NCI-H69 (cell line): Measurements from ENCODE around the gene FRMD8.
A peak's percentile ranks its signal among the peaks of the same experiment; 100 is the strongest.

Experiments used
- DNase-seq: peaks from one replicate; lab custom pipeline; 2025; lab: John Stamatoyannopoulos, UW

Gene FRMD8

GRCh38 chr11:65386307-65387140, at the start of gene FRMD8:
FRMD8 (plus strand) TSS chr11:65386637; CDS start chr11:65387037, 400 bp downstream.
- peak; percentile 93 for DNase-seq

- DNase-seq = no peak
These were observed 47.8 kb upstream of the FRMD8 start for GRCh38 chr11:65338676-65339075.

GRCh38 chr11:65340226-65340625, 46.2 kb upstream of the FRMD8 start:
- DNase-seq = no peak

- no peak for DNase-seq
These were observed 44.6 kb upstream of the FRMD8 start for GRCh38 chr11:65341856-65342255.

GRCh38 chr11:65351511-65351910, 34.9 kb upstream of the FRMD8 start:
- DNase-seq = no peak

- DNase-seq = peak; percentile 27
These were observed 33.7 kb upstream of the FRMD8 start for GRCh38 chr11:65352783-65353182.

DNA sequence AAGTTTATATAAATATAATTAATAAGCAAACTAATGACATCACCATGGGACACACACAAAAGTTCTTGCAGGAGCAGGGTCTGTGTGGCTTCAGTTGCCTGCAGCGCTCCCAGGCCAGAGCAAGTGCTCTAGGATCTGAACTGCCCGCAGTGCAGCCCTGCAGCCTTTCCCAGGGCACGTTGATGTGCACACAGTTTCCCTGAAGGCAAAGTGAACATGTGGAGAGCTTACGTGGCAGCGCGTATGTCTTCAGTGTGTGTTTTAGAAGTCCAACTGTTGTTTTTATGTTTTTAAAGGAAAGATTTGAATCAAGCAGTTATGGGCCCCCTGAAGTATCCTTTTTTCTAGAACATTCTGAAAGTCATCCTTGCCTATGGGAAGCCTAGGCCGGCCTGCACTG, 33.1 kb upstream of the FRMD8 start:
- DNase-seq = peak; percentile 17

DNA sequence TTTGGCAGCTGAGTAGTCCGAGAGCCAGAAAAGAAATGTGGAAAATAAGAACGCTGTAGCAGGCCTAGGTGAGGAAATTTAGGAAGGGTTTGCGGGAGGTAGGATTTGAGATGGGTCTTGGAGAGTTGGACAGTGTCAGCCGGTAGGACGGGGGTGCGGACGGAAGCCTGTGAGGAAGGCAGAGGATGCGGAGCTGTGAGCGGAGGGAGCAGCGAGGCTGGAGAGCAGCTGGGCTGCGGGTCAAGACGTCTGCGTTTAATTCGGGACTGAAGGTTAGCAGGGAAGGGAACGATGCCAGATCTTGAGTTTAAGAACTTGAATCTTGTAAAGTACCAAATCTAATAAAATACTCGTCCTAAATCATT, 32.6 kb upstream of the FRMD8 start:
- no peak for DNase-seq

- DNase-seq = peak; percentile 99
These were observed 32.0 kb upstream of the FRMD8 start, which contains the start of gene TIGD3 for GRCh38 chr11:65354265-65355012. TIGD3 (plus strand) TSS chr11:65354751; CDS start chr11:65355809, 1,058 bp downstream.

GRCh38 chr11:65355013-65355775, 31.2 kb upstream of the FRMD8 start:
- DNase-seq = peak; percentile 78

DNA sequence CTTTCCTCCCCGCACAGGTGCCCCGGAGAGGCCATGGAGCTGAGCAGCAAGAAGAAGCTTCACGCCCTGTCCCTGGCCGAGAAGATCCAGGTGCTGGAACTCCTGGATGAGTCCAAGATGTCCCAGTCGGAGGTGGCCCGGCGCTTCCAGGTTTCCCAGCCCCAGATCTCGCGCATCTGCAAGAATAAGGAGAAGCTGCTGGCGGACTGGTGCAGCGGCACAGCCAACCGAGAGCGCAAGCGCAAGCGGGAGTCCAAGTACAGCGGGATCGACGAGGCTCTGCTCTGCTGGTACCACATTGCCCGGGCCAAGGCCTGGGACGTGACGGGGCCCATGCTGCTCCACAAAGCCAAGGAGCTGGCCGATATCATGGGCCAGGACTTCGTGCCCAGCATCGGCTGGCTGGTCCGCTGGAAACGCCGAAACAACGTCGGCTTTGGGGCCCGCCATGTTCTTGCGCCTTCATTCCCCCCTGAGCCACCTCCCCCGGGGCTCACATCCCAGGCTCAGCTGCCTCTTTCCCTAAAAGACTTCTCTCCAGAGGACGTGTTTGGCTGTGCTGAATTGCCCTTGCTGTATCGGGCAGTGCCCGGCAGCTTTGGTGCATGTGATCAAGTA, 30.6 kb upstream of the FRMD8 start:
- peak; percentile 78 for DNase-seq

DNA sequence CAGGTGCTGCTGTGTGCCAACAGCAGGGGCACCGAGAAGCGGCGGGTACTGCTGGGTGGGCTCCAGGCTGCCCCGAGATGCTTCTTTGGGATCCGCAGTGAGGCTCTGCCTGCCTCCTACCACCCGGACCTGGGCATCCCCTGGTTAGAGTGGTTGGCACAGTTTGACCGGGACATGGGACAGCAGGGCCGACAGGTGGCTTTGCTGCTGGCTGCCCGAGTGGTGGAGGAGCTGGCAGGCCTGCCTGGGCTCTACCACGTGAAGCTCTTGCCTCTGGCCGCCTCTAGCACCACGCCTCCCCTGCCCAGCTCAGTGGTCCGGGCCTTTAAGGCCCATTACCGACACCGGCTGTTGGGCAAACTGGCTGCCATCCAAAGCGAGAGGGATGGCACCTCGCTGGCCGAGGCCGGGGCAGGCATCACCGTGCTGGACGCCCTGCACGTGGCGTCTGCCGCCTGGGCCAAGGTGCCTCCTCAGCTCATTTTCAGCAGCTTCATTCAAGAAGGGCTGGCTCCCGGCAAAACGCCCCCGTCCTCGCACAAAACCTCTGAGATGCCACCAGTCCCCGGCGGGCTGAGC, 30.0 kb upstream of the FRMD8 start:
- DNase-seq = no peak

GRCh38 chr11:65357856-65358356, 28.5 kb upstream of the FRMD8 start:
- DNase-seq = no peak

DNA sequence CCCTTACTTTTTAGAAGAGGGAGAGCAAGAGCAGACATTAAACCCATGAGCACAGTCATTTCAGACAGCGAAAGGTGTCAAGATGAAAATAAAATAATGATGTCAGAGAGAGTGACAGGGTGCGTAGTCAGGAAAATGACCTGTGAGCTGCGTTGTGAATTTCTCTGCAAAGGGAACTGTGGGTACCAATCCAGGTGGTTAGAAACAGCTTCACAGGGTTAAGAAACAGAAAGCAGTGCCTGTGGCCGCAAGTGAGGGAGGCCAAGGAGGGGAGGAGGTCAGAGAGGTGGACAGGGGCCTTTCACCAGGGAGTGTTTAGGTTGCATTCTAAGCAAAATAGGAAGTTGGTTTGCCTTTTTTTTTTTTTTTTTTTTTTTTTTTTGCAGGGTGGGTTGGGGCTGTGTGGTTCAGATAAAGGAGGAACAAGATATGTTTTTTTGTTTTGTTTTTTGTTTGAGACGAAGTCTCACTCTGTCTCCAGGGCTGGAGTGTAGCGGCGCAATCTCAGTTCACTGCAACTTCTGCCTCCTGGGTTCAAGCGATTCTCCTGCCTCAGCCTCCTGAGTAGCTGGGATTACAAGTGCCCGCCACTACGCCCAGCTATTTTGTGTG, 24.0 kb upstream of the FRMD8 start:
- DNase-seq = no peak

GRCh38 chr11:65362966-65363365, 23.5 kb upstream of the FRMD8 start:
- DNase-seq = no peak

DNA sequence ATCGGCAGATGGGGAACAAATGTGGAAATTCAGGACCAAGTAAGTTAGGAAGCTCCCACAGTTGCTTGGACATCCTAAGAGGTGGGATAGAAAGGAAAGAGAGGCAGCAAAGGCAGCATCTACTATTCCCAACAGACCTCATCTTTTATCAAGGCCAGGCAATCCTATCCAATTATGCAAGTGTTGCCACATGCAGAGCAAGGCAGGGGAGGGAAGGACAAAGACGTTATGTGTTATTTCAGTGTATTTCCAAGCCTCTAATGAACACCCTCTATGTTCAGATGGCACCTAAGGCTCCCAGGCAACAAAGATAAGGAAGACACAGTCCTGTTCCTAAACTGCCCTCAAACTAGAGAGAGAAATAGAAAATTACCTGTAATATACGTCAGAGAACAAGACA, 22.7 kb upstream of the FRMD8 start:
- peak; percentile 19 for DNase-seq

- DNase-seq = peak; percentile 91
These were observed 20.1 kb upstream of the FRMD8 start for GRCh38 chr11:65366340-65366773.

DNA sequence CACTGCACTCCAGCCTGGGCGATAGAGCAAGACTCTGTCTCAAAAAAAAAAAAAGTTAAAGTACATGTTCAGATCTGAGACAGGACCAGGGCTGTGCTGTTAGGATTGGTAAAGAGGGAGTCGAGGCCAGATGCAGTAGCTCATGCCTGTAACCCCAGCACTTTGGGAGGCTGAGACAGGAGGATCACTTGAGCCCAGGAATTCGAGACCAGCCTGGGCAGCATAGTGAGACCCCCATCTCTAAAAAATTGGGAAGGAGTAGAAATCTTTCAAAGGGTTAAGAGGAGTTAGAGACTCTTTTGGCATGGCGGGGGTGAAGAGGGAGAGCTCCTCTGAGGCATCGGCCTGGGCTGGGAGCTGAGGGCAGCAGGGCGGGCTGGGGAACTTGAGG, 15.8 kb upstream of the FRMD8 start:
- DNase-seq = no peak

DNA sequence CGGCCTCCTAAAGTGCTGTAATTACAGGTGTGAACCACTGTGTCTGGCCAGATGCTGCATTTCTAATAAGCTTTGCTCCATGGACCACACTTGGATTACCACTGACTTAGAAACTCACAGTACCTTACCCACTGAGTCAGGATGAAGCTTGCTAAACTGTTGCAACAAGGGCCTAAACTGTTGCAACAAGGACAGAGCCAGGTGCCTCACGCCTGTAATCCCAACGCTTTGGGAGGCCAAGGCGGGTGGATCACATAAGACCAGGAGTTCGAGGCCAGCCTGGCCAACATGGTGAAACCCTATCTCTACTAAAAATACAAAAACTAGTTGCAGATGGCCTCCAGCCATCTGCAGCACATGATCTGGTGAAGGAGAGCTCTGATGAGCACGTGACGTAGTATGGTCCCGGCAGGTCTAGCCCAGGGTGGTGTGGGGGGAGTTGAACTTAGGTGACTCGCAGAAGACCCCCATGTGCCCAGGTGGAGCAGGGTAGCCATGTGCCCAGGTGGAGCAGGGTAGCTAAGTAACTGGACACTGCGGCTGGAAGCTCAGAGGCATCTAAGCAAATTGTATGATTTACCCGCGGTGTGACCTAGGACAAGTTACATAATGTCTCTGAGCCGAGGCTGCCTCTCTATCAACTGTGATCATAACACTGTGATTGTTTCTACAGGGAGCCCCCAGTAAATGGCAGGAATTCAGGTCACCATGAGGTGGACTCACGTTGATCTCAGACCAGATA, 12.4 kb upstream of the FRMD8 start:
- no peak for DNase-seq

DNA sequence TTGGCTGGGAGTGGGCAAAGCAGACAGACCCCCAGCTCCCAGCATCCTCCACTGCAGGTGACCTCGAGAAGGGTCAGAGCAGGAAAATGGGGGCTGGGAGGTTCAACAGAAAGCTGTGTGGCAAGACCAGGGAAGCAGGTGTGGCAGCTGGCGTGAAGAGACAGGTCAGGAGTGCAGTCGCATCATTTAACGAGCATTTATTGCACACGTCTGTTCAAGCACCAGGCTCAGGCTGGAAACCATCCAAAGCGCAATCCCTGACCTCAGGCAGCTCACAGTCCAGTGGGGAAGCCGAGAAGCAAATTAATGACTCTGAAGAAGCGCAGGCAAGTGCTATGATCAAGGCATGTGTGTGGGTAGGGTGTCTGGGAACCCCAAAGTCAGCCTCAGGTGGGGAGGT, 11.4 kb upstream of the FRMD8 start:
- DNase-seq = peak; percentile 21
